GM23338 (cell line): ENCODE results near the gene FARS2.

ENCODE experiments used
- CREB1 ChIP-seq: fragments of 250-450 bp; sonication (Bioruptor Pico); IDR thresholded peaks from 2 replicates; pipeline ENCODE4 v1.5.0; 2020; ENCODE audit warnings: low read depth, mild to moderate bottlenecking, moderate library complexity
- EZH2 ChIP-seq: fragments of 200-600 bp; sonication (generic); IDR thresholded peaks from one replicate; pipeline ENCODE4 v1.8.0; 2017; ENCODE audit warnings: antibody characterized with exemption, mild to moderate bottlenecking, low read depth; ENCODE audit not compliant: unreplicated experiment
- EZH2phosphoT487 ChIP-seq: fragments of 200-600 bp; sonication (generic); IDR thresholded peaks from one replicate; pipeline ENCODE4 v1.8.1; 2018; ENCODE audit warnings: antibody characterized with exemption; ENCODE audit not compliant: unreplicated experiment
- JUNB ChIP-seq: IDR thresholded peaks from one replicate; pipeline ENCODE4 v1.6.1; 2016; ENCODE audit warnings: antibody characterized with exemption; ENCODE audit not compliant: unreplicated experiment
- NANOG ChIP-seq: IDR thresholded peaks from 2 replicates; pipeline ENCODE4 v1.6.1; 2016; ENCODE audit warnings: antibody characterized with exemption, borderline replicate concordance
- POLR2AphosphoS5 ChIP-seq: IDR thresholded peaks from 2 replicates; pipeline ENCODE4 v1.6.1; 2016; ENCODE audit warnings: antibody characterized with exemption, low read depth
- STAT1 ChIP-seq: IDR thresholded peaks from one replicate; pipeline ENCODE4 v1.6.1; 2016; ENCODE audit warnings: antibody characterized with exemption; ENCODE audit not compliant: unreplicated experiment
- ZNF114 ChIP-seq: fragments of 250-450 bp; sonication (Bioruptor Pico); IDR thresholded peaks from 2 replicates; pipeline ENCODE4 v1.5.0; 2020; ENCODE audit warnings: mild to moderate bottlenecking, moderate library complexity
- ZNF331 ChIP-seq: fragments of 250-450 bp; sonication (Bioruptor Pico); IDR thresholded peaks from 2 replicates; pipeline ENCODE4 v1.5.0; 2020; ENCODE audit warnings: low read depth, mild to moderate bottlenecking, moderate library complexity
- TF ChIP-seq, protein P1 (sequence below), 2 experiments: fragments of 200-600 bp in 1 of 2; sonication (generic) in 1 of 2; conservative IDR thresholded peaks; 2 replicates each; pipeline versions ENCODE4 v1.5.1 to v1.6.1; 2016 to 2017; ENCODE audit warnings: antibody characterized with exemption in 2 of 2, low read depth in 2 of 2, mild to moderate bottlenecking in 2 of 2, moderate library complexity in 1 of 2
- TF ChIP-seq, protein P2 (sequence below): IDR thresholded peaks from one replicate; pipeline ENCODE4 v1.6.1; 2018; ENCODE audit warnings: antibody characterized with exemption; ENCODE audit not compliant: unreplicated experiment
- TF ChIP-seq, protein P3 (sequence below): IDR thresholded peaks from 2 replicates; pipeline ENCODE4 v1.6.1; 2016; ENCODE audit warnings: antibody characterized with exemption
- TF ChIP-seq, protein P4 (sequence below): fragments of 250-450 bp; sonication (Bioruptor Pico); IDR thresholded peaks from 2 replicates; pipeline ENCODE4 v1.5.0; 2020; ENCODE audit warnings: mild to moderate bottlenecking, moderate library complexity

DNA sequence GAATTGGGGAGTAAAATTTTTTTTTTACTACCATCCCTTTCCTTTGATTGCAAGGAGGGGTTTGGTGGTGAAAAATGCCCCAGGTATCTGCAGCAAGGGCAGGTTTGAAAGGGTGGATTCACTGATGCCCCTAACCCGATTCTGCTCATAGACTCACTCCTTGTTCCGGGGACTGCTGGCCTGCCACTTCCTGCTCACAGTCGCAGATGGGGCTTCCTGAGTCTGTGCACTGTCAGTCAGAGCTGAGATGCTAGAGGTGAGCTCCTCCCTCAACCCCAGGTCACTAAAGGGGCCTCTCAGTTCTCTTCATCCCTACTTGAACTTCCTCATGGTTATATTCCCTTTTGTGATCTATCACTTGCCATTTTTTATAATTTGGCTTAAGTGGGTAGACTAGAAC, 357.9 kb downstream of the FARS2 start:
- TF ChIP-seq NANOG (no peak), POLR2AphosphoS5 (no peak), CREB1 (CRISPR knock-in tag) (no peak), EZH2 (no peak), EZH2phosphoT487 (no peak), JUNB (no peak), ZNF331 (no peak), ZNF114 (CRISPR knock-in tag) (no peak), STAT1 (no peak)
- TF ChIP-seq, protein P1, sequence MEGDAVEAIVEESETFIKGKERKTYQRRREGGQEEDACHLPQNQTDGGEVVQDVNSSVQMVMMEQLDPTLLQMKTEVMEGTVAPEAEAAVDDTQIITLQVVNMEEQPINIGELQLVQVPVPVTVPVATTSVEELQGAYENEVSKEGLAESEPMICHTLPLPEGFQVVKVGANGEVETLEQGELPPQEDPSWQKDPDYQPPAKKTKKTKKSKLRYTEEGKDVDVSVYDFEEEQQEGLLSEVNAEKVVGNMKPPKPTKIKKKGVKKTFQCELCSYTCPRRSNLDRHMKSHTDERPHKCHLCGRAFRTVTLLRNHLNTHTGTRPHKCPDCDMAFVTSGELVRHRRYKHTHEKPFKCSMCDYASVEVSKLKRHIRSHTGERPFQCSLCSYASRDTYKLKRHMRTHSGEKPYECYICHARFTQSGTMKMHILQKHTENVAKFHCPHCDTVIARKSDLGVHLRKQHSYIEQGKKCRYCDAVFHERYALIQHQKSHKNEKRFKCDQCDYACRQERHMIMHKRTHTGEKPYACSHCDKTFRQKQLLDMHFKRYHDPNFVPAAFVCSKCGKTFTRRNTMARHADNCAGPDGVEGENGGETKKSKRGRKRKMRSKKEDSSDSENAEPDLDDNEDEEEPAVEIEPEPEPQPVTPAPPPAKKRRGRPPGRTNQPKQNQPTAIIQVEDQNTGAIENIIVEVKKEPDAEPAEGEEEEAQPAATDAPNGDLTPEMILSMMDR (conservative IDR thresholded peaks at IDR 0.05; ENCODE audit: low read depth in 2 of 2): no peak
- TF ChIP-seq, protein P2, sequence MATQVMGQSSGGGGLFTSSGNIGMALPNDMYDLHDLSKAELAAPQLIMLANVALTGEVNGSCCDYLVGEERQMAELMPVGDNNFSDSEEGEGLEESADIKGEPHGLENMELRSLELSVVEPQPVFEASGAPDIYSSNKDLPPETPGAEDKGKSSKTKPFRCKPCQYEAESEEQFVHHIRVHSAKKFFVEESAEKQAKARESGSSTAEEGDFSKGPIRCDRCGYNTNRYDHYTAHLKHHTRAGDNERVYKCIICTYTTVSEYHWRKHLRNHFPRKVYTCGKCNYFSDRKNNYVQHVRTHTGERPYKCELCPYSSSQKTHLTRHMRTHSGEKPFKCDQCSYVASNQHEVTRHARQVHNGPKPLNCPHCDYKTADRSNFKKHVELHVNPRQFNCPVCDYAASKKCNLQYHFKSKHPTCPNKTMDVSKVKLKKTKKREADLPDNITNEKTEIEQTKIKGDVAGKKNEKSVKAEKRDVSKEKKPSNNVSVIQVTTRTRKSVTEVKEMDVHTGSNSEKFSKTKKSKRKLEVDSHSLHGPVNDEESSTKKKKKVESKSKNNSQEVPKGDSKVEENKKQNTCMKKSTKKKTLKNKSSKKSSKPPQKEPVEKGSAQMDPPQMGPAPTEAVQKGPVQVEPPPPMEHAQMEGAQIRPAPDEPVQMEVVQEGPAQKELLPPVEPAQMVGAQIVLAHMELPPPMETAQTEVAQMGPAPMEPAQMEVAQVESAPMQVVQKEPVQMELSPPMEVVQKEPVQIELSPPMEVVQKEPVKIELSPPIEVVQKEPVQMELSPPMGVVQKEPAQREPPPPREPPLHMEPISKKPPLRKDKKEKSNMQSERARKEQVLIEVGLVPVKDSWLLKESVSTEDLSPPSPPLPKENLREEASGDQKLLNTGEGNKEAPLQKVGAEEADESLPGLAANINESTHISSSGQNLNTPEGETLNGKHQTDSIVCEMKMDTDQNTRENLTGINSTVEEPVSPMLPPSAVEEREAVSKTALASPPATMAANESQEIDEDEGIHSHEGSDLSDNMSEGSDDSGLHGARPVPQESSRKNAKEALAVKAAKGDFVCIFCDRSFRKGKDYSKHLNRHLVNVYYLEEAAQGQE: no peak
- TF ChIP-seq, protein P3, sequence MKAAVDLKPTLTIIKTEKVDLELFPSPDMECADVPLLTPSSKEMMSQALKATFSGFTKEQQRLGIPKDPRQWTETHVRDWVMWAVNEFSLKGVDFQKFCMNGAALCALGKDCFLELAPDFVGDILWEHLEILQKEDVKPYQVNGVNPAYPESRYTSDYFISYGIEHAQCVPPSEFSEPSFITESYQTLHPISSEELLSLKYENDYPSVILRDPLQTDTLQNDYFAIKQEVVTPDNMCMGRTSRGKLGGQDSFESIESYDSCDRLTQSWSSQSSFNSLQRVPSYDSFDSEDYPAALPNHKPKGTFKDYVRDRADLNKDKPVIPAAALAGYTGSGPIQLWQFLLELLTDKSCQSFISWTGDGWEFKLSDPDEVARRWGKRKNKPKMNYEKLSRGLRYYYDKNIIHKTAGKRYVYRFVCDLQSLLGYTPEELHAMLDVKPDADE: no peak
- TF ChIP-seq, protein P4, sequence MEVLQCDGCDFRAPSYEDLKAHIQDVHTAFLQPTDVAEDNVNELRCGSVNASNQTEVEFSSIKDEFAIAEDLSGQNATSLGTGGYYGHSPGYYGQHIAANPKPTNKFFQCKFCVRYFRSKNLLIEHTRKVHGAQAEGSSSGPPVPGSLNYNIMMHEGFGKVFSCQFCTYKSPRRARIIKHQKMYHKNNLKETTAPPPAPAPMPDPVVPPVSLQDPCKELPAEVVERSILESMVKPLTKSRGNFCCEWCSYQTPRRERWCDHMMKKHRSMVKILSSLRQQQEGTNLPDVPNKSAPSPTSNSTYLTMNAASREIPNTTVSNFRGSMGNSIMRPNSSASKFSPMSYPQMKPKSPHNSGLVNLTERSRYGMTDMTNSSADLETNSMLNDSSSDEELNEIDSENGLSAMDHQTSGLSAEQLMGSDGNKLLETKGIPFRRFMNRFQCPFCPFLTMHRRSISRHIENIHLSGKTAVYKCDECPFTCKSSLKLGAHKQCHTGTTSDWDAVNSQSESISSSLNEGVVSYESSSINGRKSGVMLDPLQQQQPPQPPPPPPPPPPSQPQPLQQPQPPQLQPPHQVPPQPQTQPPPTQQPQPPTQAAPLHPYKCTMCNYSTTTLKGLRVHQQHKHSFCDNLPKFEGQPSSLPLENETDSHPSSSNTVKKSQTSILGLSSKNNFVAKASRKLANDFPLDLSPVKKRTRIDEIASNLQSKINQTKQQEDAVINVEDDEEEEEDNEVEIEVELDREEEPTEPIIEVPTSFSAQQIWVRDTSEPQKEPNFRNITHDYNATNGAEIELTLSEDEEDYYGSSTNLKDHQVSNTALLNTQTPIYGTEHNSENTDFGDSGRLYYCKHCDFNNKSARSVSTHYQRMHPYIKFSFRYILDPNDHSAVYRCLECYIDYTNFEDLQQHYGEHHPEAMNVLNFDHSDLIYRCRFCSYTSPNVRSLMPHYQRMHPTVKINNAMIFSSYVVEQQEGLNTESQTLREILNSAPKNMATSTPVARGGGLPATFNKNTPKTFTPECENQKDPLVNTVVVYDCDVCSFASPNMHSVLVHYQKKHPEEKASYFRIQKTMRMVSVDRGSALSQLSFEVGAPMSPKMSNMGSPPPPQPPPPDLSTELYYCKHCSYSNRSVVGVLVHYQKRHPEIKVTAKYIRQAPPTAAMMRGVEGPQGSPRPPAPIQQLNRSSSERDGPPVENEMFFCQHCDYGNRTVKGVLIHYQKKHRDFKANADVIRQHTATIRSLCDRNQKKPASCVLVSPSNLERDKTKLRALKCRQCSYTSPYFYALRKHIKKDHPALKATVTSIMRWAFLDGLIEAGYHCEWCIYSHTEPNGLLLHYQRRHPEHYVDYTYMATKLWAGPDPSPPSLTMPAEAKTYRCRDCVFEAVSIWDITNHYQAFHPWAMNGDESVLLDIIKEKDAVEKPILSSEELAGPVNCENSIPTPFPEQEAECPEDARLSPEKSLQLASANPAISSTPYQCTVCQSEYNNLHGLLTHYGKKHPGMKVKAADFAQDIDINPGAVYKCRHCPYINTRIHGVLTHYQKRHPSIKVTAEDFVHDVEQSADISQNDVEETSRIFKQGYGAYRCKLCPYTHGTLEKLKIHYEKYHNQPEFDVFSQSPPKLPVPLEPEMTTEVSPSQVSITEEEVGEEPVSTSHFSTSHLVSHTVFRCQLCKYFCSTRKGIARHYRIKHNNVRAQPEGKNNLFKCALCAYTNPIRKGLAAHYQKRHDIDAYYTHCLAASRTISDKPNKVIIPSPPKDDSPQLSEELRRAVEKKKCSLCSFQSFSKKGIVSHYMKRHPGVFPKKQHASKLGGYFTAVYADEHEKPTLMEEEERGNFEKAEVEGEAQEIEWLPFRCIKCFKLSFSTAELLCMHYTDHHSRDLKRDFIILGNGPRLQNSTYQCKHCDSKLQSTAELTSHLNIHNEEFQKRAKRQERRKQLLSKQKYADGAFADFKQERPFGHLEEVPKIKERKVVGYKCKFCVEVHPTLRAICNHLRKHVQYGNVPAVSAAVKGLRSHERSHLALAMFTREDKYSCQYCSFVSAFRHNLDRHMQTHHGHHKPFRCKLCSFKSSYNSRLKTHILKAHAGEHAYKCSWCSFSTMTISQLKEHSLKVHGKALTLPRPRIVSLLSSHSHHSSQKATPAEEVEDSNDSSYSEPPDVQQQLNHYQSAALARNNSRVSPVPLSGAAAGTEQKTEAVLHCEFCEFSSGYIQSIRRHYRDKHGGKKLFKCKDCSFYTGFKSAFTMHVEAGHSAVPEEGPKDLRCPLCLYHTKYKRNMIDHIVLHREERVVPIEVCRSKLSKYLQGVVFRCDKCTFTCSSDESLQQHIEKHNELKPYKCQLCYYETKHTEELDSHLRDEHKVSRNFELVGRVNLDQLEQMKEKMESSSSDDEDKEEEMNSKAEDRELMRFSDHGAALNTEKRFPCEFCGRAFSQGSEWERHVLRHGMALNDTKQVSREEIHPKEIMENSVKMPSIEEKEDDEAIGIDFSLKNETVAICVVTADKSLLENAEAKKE: no peak
